AG09309 (cell line): ENCODE data around the gene AEBP1.

Source experiments
- DNase-seq: peaks from one replicate; pipeline ENCODE4 v3.0.0-alpha.2; 2010; ENCODE audit warnings: low read depth
- H3K4me3 ChIP-seq: 2 replicates; pipeline ENCODE4 v1.5.1; 2011; ENCODE audit warnings: mild to moderate bottlenecking, low read depth, low read length, moderate library complexity; ENCODE audit not compliant: control insufficient read depth
- TF ChIP-seq, protein P1 (sequence below): IDR thresholded peaks from 2 replicates; pipeline ENCODE4 v1.5.1; 2011; ENCODE audit warnings: mild to moderate bottlenecking, low read depth, low read length, inconsistent platforms; ENCODE audit not compliant: insufficient read depth, control insufficient read depth; ENCODE audit errors: missing control alignments

The AEBP1 gene

DNA sequence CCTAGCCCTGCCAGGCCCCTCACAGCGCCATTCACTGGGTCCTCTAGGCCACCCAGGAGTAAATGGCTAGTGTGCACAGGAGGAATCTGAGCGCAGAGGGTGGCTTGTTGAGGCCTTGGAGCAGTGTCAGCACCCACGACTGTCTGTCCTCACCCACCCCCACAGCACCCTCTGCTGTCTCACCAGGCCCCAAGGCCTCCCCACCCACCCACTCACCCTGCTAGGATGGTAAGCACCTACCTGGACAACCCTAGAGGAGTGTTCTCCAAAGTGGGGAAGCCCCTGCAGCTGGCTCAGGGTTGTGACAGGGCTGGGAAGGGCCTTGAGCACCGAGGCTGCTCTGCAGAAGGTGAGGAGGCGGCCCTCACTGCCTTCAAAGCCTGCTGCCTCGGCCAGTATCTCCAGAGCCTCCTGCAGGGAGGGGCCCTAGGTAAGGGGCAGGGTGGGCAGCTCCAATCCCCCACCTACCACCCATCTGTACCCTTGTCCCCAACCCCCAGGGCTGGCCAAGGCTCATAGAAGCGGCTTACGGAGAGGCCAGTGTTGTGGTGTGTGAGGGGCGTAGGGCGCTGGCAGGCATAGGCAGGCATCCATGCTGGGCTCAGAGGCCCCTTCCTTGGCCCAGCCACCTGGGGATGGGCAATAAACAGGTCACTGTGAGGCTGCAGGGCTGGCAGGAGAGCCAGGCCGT, 24.7 kb upstream of the AEBP1 start:
- DNase-seq, result no peak
- H3K4me3 ChIP-seq, result no peak overlapping the region
- TF ChIP-seq, protein P1, sequence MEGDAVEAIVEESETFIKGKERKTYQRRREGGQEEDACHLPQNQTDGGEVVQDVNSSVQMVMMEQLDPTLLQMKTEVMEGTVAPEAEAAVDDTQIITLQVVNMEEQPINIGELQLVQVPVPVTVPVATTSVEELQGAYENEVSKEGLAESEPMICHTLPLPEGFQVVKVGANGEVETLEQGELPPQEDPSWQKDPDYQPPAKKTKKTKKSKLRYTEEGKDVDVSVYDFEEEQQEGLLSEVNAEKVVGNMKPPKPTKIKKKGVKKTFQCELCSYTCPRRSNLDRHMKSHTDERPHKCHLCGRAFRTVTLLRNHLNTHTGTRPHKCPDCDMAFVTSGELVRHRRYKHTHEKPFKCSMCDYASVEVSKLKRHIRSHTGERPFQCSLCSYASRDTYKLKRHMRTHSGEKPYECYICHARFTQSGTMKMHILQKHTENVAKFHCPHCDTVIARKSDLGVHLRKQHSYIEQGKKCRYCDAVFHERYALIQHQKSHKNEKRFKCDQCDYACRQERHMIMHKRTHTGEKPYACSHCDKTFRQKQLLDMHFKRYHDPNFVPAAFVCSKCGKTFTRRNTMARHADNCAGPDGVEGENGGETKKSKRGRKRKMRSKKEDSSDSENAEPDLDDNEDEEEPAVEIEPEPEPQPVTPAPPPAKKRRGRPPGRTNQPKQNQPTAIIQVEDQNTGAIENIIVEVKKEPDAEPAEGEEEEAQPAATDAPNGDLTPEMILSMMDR, result no peak

DNA sequence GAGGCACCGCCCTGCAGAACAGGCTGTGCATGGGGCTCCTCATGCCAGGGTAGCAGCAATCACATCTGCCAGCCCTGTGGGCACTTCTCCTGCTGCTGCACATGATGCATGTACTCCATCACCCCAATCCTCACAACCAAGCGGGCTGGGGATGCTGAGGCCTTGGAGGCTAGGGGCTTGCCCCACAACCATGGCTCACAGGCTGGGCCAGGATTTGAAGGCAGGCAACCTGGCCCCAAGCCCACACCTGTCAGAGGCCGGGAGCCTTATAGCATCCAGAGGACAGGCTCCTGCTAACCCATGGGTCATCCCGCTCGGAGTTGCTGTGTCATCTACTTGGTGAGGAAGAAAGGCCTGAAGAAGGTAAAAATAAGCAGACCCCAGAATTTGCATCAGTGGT, 24.0 kb upstream of the AEBP1 start:
- DNase-seq, result no peak
- H3K4me3 ChIP-seq, result no peak overlapping the region
- TF ChIP-seq, protein P1, result no peak

DNA sequence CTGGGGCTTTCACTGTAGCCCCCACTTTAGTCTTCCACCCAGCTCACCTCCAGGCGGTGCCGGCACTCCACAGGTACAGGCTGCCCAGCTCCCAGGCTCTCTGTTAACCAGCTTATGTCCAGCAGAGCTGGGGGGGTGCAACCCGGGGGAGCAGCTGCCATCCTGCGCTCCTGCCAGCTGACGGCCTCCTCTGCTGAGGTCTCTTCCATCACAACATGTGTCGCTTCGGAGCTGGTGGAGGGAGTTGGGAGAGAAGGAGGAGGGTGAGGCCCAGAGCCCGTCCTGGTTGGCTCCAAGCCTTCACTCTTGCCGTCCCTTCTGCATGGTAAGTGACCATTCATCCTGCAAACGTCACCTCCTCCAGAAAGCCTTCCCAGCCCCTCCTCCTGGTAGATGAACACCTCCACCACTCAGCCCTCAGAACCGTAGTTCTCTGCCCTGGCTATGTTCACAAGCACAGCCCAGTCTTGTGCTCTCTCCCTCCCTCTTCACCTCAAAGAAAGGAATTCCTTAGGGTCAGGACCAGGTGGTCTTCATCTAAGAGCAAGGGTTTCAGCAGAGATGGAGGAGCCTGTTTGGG, 23.4 kb upstream of the AEBP1 start:
- TF ChIP-seq, protein P1, result no peak
- no peak overlapping the region for H3K4me3 ChIP-seq
- DNase-seq, result no peak

DNA sequence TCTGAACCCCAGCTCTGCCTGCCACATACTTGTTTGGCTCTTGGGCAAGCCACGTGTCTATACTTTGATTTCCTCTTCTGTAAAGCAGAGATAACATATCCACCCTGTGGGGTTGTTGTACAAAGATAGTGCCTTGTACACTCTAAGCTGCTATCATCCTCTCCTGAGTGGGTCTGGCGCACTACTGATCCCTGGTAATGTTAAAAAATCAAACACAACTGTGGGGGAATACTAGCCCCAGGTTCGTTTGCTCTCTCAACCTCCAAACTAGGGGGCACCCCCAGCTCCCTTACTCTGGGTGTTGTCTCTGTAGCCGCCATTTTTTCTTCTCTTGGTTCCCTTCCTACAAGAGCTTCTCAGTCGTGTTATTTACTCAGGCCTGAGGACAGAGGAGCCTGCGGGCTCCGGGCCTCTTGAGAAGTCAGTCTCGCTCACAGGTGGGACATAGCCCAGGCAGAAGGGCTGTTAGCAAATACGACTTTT, 22.8 kb upstream of the AEBP1 start:
- DNase-seq, result no peak
- TF ChIP-seq, protein P1, result no peak
- H3K4me3 ChIP-seq, result peak overlapping the region; percentile 44

DNA sequence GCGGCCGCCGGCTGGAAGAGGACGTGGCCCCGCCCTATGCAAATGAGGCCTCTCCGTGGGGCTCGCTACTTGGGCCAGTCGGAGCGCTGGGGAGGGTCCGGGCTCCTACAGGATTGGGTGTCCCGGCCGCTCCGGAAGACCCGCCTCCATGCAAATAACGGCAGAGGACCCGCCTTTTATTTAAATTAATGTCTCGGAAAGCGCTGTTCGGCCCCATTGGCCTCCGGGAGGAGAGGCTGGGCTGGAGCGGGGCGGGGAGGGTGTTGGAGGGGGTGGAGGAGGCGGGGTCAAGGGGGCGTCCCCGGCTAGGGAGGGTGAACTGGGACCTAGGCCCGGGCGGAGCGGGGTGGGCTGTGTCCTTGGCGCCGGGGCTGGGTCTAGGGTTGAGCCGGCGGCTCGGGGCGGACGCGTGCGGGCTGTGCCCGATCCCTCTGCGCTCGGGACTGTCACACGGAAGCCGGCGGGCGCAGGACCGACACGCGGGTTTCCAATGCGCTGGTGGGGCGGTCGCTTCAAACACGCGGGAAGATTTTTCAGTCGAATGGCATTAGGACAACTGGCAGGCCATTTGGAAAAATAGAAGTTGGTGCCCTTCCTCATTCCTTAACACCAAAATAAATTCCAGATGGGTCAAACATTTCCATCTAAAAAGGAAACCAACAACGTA, 21.5 kb upstream of the AEBP1 start:
- TF ChIP-seq, protein P1, result no peak
- H3K4me3 ChIP-seq, result peak overlapping the region; percentile 35
- DNase-seq, result peak; percentile 95

DNA sequence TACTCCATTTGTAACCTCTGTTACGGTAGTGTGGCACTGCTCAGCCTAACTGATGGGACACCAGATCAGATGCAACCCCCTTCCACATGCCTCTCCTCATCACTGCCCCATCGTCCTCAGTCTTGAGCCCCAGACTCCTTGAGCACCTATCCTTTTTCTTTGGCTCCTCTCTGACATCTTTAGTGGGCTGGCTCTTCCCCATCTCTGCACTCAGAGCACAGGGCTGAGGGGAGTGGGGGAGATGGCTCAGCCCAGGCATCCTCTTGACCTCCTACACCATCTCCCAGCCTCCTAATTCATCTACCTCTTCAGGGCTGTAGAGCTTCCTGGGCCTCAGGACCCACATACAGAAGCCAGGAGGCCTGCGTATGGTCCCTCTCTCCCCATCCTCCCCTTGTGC, 20.3 kb upstream of the AEBP1 start:
- DNase-seq, result no peak
- no peak overlapping the region for H3K4me3 ChIP-seq
- TF ChIP-seq, protein P1, result no peak
